Activated T-cell treated with anti-CD3 and anti-CD28 coated beads, Interleukin-2, amount 50 U/mL, for 4 hours (primary cell): ENCODE data around the gene IL7R. TPM values are rescaled to one million over a fixed set of nuclear protein-coding genes. Genes with fewer than 3 reads are reported as not detected.
"Not testable (repeated sequence)": the region's sequence is repeated elsewhere in the genome, so short reads cannot be mapped to it uniquely, and the experiment has no call there.

Experiments used
- ATAC-seq, 2 donors: fragments of 200-7000 bp; cut with Tn5 transposase; one replicate each; pipeline ENCODE4 v1.10.0; 2021
- DNase-seq: peaks from one replicate; pipeline ENCODE4 v3.0.0-alpha.2; 2020
- H3K27me3 Mint-ChIP-seq: one replicate; pipeline ENCODE4 v1.8.0; 2021; ENCODE audit warnings: low read depth, mixed read lengths
- H3K36me3 Mint-ChIP-seq: one replicate; pipeline ENCODE4 v1.8.0; 2022; ENCODE audit warnings: mixed read lengths; ENCODE audit not compliant: insufficient read depth
- H3K4me1 Mint-ChIP-seq: one replicate; pipeline ENCODE4 v1.8.0; 2021; ENCODE audit warnings: low read depth, mixed read lengths
- H3K4me3 Mint-ChIP-seq: one replicate; pipeline ENCODE4 v1.8.0; 2021; ENCODE audit warnings: mild to moderate bottlenecking, moderate library complexity, mixed read lengths
- H3K9me3 Mint-ChIP-seq: one replicate; pipeline ENCODE4 v1.8.0; 2021; ENCODE audit warnings: mixed read lengths
- total RNA-seq, 3 donors: library from RNA; stranded (reverse); gene quantifications; one replicate each; pipeline ENCODE4 v1.2.1, GENCODE V29; 2021

IL7R gene
- total RNA-seq, 3 donors from 2014 or later: 53.5 to 65.8 (median 54.7) TPM

DNA sequence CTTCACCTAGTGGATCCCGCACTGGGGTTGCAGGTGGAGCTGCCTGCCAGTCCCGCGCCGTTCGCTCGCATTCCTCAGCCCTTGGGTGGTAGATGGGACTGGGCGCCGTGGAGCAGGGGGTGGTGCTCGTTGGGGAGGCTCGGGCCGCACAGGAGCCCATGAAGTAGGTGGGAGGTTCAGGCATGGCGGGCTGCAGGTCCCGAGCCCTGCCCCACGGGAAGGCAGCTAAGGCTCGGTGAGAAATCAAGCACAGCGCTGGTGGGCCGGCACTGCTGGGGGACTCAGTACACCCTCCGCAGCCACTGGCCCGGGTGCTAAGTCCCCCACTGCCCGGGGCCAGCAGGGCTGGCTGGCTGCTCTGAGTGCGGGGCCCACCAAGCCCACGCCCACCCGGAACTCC, 36.1 kb downstream of the IL7R start:
- not testable (repeated sequence) for H3K9me3 Mint-ChIP-seq, H3K4me3 Mint-ChIP-seq, H3K27me3 Mint-ChIP-seq, H3K4me1 Mint-ChIP-seq, DNase-seq, H3K36me3 Mint-ChIP-seq, ATAC-seq

DNA sequence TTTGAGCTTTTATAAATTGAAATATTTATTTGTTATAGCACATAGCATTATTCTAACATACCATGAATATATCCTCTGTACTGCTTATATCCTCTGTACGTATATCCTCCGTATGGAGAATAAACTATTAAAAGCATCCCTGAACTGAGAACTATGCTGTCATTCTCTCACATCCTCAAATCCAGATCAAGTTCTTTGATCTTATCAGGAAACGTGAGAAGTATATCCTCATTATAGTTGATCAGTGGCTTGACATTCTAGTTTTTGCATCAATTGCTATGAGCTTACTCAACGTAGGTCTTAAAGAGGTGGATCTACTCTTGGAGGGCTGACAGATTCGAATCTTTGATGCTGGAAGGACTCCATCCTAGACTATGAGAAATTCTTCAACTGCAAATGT, 37.4 kb downstream of the IL7R start:
- Mint-ChIP-seq H3K36me3 (no peaks in the 10 kb centered on the region), H3K9me3 (no peaks in the 10 kb centered on the region)

DNA sequence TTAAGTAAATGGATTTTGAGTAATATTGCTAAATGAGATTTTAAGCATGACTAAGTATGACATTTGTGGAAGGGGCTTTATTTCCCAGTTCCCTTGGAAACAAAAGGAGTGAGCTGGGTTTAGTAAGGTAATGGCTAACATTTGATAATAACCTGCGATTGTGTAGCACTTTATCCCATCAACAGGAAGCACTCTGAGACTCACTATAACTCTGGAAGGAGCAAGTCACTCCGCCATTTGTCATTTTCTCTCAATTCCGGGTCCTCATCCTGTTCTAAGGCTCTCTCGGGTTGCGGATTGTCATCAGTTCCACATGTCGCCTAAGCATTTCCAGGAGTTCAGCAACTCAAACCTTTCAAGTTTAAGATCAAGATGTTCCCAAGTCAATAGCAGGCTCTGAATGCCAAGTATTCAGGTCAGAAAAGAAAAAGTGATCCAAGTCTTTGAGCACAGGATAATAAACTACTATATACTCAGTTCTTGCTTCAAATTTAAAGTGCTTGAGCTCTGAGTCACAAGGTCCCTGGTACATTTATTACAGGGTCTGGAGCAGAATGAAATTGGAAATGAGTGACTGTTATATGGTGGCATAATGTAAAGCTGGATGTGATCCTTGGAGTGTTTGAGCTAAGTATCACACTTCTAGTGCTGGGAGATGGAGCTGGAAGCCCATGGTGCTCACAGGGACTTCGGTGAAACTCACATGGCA, 42.4 kb downstream of the IL7R start:
- Mint-ChIP-seq H3K4me1 (peaks cover 48% of the 10 kb centered on the region), H3K36me3 (no peaks in the 10 kb centered on the region), H3K27me3 (no peaks in the 10 kb centered on the region), H3K4me3 (no peak overlapping the region), H3K9me3 (no peaks in the 10 kb centered on the region)
- ATAC-seq (no peak), DNase-seq (no peak)

More for the DNA sequence above, 37.4 kb downstream of the IL7R start:
- Mint-ChIP-seq H3K27me3 (no peaks in the 10 kb centered on the region), H3K4me1 (peaks cover 5% of the 10 kb centered on the region), H3K4me3 (no peak overlapping the region)
- ATAC-seq (no peak), DNase-seq (no peak)

DNA sequence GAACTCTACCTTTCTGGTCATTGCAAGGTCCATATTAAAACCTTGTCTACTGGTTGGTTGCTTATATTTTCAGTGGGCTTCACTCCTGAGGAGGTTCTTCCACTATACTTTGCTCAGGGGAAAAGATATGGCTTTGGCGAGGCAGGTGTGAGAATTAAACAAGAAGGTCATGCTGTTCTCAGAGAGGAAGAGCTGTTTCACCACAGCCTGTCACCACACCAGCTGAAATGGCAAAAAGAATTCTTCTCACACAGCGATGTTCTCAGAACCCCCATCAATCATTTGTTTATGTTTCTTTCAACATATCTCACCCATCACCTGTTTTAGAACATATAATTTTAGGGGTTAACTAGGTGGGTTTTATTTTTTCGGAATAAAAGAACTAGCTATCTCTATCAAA, 43.1 kb downstream of the IL7R start:
- Mint-ChIP-seq H3K27me3 (no peaks in the 10 kb centered on the region), H3K36me3 (no peaks in the 10 kb centered on the region), H3K4me1 (peaks cover 55% of the 10 kb centered on the region), H3K9me3 (no peaks in the 10 kb centered on the region), H3K4me3 (no peak overlapping the region)
- ATAC-seq (no peak), DNase-seq (no peak)

DNA sequence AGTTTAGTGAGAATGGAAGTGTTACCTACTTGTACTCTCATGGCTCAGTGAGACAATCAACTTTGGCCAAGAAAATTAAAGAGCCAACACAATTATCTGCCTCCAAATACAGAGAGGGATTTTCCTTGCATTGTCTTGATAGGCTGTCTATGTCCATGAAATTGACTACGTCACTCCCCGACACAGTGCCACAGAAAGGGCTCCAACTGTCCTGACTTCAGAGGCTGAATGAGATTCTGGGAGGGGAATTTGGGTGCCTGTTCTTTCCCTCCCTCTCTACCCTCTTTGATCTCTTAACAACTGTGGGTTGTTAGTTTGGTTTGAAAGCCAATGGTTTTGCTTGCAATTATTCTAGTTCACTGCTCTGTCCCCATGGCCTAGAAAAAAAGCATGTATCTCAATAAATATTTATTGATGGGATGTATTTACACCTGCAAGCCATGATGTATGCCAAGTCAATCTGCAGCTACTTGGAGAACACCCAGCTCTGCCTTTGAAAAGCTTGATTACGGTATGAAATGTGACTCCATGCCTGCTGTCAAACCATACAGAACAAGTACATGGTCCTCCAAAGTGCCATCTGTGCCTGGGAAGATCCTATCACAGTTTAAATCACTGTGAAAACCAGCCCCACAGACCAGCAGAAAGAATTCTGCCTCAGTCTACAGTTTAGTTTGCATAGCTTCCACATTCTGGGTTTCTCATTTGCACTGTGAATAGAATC, 44.4 kb downstream of the IL7R start:
- no peak for ATAC-seq
- H3K36me3 Mint-ChIP-seq: no peaks in the 10 kb centered on the region
- peaks cover 65% of the 10 kb centered on the region for H3K4me1 Mint-ChIP-seq
- DNase-seq: no peak
- no peaks in the 10 kb centered on the region for H3K27me3 Mint-ChIP-seq
- no peak overlapping the region for H3K4me3 Mint-ChIP-seq
- H3K9me3 Mint-ChIP-seq: no peaks in the 10 kb centered on the region

DNA sequence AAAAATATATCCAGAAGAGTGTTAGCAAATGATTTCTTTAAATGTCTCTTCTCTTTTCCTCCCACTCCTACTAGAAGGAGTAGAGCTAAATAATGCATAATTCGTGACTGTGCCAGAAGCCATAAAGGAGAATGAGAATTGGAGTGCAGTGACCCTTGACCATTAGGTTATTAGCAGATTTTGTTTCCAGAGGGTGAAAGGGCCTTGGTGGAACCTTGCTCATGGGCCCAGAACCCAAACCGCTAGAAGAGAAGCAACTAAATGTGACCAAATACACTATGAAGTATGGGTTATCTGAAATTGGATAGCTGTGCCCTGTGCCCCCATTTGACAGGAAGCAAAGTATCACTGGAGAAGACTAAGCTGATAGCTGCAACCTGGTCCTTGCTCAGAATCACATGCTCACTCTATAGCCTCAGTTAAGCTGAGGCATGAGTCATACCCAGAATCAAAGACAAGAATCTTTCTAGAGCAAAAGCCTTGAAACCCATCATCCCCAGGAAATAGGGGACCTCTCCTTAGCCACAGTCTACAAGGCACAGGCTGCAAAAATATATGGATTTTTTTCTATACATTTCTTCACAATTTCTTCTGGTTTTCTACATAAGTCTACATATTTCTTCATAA, 45.5 kb downstream of the IL7R start:
- H3K27me3 Mint-ChIP-seq: no peaks in the 10 kb centered on the region
- no peaks in the 10 kb centered on the region for H3K9me3 Mint-ChIP-seq
- DNase-seq (no peak), ATAC-seq (peak; percentile 47 to 53)
- H3K4me1 Mint-ChIP-seq: peaks cover 66% of the 10 kb centered on the region
- H3K4me3 Mint-ChIP-seq: no peak overlapping the region
- no peaks in the 10 kb centered on the region for H3K36me3 Mint-ChIP-seq

DNA sequence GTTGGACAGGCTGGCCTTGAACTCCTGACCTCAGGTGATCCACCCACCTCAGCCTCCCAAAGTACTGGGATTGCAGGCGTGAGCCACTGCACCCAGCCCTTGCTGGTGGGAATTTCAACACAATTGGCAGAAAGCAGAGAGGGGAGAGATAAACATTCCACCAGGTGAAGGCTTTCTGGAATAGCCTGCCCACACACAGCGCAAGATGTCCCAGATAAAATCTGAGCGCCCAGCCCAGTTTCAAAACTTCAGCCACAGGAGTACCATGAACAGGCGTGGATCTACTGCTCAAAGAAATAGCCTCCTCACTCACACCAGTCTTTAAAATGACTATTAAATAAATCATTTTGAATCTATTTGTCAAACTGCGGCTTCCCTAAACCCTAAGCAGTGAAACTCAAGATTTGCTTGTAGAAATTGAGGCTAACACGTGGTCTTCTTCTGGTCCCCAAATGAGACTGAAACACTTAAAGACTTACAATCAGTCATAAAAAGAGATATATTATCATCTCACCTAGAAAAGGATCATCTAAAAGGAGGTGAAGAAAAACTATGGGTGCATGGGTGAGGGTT, 47.0 kb downstream of the IL7R start:
- H3K9me3 Mint-ChIP-seq: no peaks in the 10 kb centered on the region
- no peaks in the 10 kb centered on the region for H3K36me3 Mint-ChIP-seq
- ATAC-seq (peak; percentile 4 to 6), DNase-seq (no peak)
- H3K27me3 Mint-ChIP-seq: no peaks in the 10 kb centered on the region
- peak overlapping the region; percentile 3 for H3K4me3 Mint-ChIP-seq
- peaks cover 70% of the 10 kb centered on the region for H3K4me1 Mint-ChIP-seq

DNA sequence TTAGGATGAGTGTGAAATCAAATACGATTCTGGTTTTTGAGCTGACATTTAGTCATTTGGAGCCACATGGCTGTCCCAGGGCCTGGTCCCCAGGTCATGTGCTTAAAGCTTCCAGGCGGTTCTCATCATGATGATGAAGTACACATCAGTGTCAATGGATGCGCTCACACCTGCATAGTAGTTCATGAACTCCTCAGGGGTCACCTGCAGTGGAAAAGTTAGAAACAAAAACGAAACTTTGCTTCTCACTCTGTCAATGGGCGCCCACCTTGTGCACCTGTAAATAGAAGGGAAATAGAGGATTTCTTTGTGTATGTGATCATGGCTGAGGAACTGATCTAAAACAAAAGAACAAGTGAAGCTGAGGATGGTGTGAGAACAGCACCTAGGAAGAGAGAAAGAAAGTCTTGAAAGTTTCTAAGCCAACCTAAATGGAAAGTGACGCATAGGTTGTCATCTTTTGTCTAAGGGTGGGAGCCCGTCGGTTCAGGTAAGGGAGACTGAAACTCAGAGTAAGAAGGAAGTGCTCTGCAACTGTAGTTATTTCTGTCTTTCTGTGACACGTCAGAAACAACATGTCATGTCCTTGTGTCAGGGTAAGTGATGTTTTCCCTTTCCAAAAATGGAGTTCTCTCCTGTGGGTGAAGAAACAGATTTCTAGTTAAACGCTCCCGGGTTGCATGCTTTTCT, 47.9 kb downstream of the IL7R start:
- no peaks in the 10 kb centered on the region for H3K9me3 Mint-ChIP-seq
- no peaks in the 10 kb centered on the region for H3K27me3 Mint-ChIP-seq
- no peak overlapping the region for H3K4me3 Mint-ChIP-seq
- peak; percentile 78 to 80 for ATAC-seq
- DNase-seq: no peak
- H3K4me1 Mint-ChIP-seq: peaks cover 67% of the 10 kb centered on the region
- H3K36me3 Mint-ChIP-seq: no peaks in the 10 kb centered on the region

DNA sequence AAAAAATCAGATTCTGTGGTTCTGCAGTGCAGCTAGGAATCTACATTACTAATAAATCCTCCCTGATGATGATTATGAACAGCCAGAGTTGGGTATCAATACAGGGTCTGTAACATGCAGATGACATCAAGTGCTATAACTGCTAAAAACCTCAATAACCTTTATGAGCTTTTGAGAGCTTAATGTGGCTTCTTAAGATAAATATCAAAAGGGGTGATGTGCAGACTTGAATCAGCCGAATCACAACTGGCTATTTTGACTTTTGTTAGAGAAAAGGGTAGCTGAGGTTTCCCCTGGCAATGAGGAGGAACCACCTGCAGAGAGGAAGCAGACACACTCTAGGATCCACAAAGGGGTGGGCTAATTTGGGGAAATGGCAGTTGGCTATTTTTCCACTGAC, 51.5 kb downstream of the IL7R start:
- DNase-seq (no peak), ATAC-seq (peak; percentile 27 to 41)
- peaks cover 2% of the 10 kb centered on the region for H3K36me3 Mint-ChIP-seq
- peaks cover 5% of the 10 kb centered on the region for H3K9me3 Mint-ChIP-seq
- H3K27me3 Mint-ChIP-seq: no peaks in the 10 kb centered on the region
- peaks cover 34% of the 10 kb centered on the region for H3K4me1 Mint-ChIP-seq
- H3K4me3 Mint-ChIP-seq: no peak overlapping the region

DNA sequence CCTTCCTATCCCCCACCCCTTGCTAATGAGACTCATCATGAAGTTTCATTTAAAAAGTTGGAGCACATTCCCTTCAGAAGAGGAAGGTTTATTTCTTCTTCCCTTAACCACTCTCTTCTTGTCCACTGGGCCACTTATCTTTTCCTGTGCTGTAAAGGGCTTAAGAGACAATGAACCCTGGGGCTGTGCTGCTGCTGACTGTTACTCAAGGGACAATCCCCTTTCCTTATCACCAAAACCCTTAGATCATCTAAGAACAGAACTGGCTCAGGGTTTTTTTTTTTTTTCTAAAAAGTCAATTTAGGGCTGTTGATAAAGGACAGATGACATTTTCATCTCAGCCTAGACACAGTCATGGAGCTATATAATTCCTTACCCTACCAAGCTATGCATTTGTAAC, 52.1 kb downstream of the IL7R start:
- peak in 1 of 2 donors; percentile 31 for ATAC-seq
- no peak for DNase-seq
- peaks cover 31% of the 10 kb centered on the region for H3K4me1 Mint-ChIP-seq

DNA sequence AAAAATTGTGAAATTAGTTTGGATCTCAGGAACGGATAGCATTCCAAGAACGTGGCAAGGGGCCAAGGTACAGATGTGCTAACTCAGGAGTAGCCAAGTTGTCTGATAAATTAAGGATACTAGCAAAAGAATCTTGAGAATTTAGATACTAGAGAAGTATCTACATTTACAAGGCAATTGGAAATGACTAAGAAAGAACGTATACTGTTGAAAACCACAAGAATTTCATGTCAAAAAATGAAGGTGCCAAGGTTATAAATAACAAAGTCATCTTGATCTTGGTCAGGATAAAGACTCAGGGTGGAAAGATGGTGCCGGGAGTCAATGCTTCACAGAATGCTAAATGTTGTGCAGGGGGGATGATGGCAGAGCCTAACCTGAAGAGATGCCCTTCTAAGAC, 62.5 kb downstream of the IL7R start:
- Mint-ChIP-seq H3K4me1 (peaks cover 31% of the 10 kb centered on the region), H3K4me3 (no peak overlapping the region), H3K27me3 (no peaks in the 10 kb centered on the region), H3K9me3 (peaks cover 6% of the 10 kb centered on the region), H3K36me3 (peaks cover 4% of the 10 kb centered on the region)
- DNase-seq (no peak), ATAC-seq (peak in 1 of 2 donors; percentile 82)

More for the DNA sequence above, 52.1 kb downstream of the IL7R start:
- Mint-ChIP-seq H3K4me3 (no peak overlapping the region), H3K9me3 (peaks cover 5% of the 10 kb centered on the region), H3K27me3 (no peaks in the 10 kb centered on the region), H3K36me3 (peaks cover 2% of the 10 kb centered on the region)

DNA sequence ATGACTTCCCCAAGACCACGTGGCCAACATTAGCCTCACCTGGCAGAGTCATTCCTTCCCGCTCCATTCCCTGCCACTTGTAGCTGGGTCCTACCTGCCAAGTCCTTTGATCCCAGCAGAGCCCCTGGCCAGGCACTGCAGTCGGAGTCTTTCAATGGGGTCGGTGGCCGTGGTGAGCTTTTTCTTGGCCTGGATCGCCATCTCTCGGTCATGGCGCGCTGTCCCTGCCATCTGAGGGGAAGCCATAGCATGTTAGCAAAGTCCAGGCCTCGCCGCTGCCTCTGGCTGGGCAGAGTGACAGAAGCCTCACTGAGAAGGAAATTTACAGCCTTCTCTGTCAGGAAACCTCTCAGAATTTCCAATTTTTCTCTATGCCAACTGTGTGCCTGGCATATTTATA, 64.2 kb downstream of the IL7R start:
- no peak for DNase-seq
- no peak for ATAC-seq
- Mint-ChIP-seq H3K36me3 (peaks cover 4% of the 10 kb centered on the region), H3K4me1 (peaks cover 44% of the 10 kb centered on the region), H3K27me3 (no peaks in the 10 kb centered on the region), H3K9me3 (peaks cover 6% of the 10 kb centered on the region), H3K4me3 (no peak overlapping the region)

DNA sequence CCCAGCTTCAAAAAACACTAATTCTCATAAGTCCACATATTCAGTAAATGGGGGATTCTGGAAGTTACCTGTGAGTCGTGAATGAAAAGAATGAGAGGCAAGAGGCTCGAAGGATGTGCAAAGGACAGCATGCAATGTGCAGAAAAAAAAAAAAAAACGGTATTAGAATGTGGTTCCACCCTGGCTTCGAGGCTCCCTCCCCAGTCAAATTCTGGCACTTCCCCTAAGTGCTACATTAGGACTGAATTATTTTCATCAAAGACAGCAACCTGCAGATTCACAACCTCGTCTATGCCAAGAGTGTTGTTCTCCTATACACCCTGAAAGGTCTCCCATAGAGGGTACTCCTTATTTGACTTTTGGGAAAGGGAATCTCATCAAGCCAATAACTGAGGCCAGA, 65.2 kb downstream of the IL7R start:
- ATAC-seq (no peak), DNase-seq (no peak)
- Mint-ChIP-seq H3K4me3 (no peak overlapping the region), H3K36me3 (peaks cover 4% of the 10 kb centered on the region), H3K27me3 (peaks cover 3% of the 10 kb centered on the region), H3K9me3 (peaks cover 6% of the 10 kb centered on the region), H3K4me1 (peaks cover 47% of the 10 kb centered on the region)

DNA sequence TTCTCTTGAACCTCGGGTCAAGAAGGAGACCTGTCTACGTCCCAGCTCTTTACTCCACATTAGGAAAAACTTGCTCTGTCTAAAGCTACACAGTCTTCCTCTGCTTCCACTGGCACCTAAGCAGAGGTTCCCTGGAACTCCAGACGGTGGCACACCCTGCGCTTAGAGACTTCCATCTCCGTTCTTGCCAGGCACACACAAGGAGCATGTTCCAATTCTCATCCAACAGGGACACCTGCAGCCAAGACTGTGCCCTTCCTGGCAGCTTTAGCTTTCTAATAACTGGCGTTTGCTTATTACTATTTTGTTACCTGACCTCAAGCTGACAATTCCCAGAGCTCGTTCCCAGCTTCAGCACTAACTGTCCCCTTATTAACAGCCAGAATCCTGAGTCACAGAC, 65.8 kb downstream of the IL7R start:
- Mint-ChIP-seq H3K36me3 (peaks cover 4% of the 10 kb centered on the region), H3K27me3 (peaks cover 3% of the 10 kb centered on the region), H3K4me3 (no peak overlapping the region), H3K4me1 (peaks cover 47% of the 10 kb centered on the region), H3K9me3 (peaks cover 6% of the 10 kb centered on the region)
- ATAC-seq (no peak), DNase-seq (no peak)
